DOHH2 (cell line): ENCODE results near the gene S100Z.

Experiments
- EZH2phosphoT487 ChIP-seq: fragments of 200-600 bp; sonication (generic); IDR thresholded peaks from 2 replicates; pipeline ENCODE4 v1.6.1; 2017; ENCODE audit warnings: borderline replicate concordance, mild to moderate bottlenecking, antibody characterized with exemption, low read length, moderate library complexity, mixed read lengths
- TF ChIP-seq, protein P1 (sequence below): fragments of 200-600 bp; sonication (generic); IDR thresholded peaks from one replicate; pipeline ENCODE4 v1.5.1; 2014; ENCODE audit warnings: antibody characterized with exemption, mild to moderate bottlenecking, low read depth, low read length; ENCODE audit not compliant: poor library complexity, severe bottlenecking

DNA sequence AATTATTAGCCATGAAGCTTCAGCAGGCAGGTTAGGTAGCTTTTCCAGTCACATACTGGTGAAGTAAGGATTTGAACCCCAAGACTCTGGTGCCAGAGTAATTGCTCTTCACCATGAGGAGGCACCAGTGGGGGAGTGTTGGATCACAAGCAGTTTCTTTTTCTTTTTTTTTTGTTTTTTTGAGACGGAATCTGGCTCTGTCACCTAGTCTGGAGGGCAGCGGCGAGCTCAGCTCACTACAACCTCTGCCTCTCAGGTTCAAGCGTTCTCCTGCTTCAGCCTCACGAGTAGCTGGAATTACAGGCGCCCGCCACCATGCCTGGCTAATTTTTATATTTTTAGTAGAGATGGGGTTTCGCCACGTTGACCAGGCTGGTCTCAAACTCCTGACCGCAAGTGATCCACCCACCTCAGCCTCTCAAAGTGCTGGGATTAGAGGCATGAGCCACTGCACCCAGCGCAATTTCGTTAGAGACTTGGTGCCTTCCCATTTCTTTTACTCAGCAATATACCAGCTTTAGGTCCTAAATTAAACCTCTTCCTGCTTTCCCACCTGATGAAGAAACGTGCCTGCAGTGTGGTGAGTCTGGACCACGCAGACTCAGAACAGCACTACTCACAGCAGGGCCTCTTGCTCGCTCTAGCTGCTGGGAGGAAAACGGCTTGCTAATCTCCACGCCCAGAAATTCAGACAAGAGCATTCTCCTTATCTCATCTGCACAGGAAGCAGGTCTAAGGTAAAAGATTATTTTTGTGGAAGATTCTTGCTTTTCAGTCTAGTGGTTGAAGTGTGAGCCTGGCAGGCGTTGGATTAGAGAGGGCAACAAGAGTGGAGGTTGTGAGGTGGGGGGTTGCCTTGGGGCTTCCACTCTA lies at the start of gene S100Z:
- TF ChIP-seq EZH2phosphoT487: no peak
- TF ChIP-seq, protein P1, sequence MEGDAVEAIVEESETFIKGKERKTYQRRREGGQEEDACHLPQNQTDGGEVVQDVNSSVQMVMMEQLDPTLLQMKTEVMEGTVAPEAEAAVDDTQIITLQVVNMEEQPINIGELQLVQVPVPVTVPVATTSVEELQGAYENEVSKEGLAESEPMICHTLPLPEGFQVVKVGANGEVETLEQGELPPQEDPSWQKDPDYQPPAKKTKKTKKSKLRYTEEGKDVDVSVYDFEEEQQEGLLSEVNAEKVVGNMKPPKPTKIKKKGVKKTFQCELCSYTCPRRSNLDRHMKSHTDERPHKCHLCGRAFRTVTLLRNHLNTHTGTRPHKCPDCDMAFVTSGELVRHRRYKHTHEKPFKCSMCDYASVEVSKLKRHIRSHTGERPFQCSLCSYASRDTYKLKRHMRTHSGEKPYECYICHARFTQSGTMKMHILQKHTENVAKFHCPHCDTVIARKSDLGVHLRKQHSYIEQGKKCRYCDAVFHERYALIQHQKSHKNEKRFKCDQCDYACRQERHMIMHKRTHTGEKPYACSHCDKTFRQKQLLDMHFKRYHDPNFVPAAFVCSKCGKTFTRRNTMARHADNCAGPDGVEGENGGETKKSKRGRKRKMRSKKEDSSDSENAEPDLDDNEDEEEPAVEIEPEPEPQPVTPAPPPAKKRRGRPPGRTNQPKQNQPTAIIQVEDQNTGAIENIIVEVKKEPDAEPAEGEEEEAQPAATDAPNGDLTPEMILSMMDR: no peak
